CD4-positive, CD25-positive, alpha-beta regulatory T cell (primary cell): Measurements from ENCODE around the gene IRF2. TPM values are rescaled to one million over a fixed set of nuclear protein-coding genes. Genes with fewer than 3 reads are reported as not detected.

ENCODE experiments used
- ATAC-seq, 2 donors: fragments of 150-1000 bp; cut with Tn5 transposase; one replicate each; pipeline ENCODE4 v1.10.0; 2021; ENCODE audit warnings: low read depth in 2 of 2, moderate number of reproducible peaks in 2 of 2, moderate library complexity in 1 of 2
- DNase-seq, 3 donors: peaks; one replicate each; pipeline versions ENCODE4 v3.0.0 to v3.0.0-alpha.2; 2012 to 2022; ENCODE audit warnings: mixed read lengths in 1 of 3
- H3K27ac ChIP-seq: one replicate; pipeline ENCODE4 v1.7.0; 2013; ENCODE audit warnings: mild to moderate bottlenecking, low read length; ENCODE audit not compliant: insufficient read depth, poor library complexity, severe bottlenecking
- H3K27me3 ChIP-seq: one replicate; pipeline ENCODE4 v1.7.0; 2013; ENCODE audit warnings: low read length; ENCODE audit not compliant: control insufficient read depth, insufficient read depth
- H3K36me3 ChIP-seq: one replicate; pipeline ENCODE4 v1.7.0; 2013; ENCODE audit warnings: mild to moderate bottlenecking, low read length, moderate library complexity; ENCODE audit not compliant: control insufficient read depth, insufficient read depth
- H3K4me1 ChIP-seq: 2 replicates; pipeline ENCODE4 v1.7.0; 2013; ENCODE audit warnings: mild to moderate bottlenecking, low read length; ENCODE audit not compliant: insufficient read depth, control insufficient read depth, poor library complexity, severe bottlenecking
- H3K4me3 ChIP-seq: one replicate; pipeline ENCODE4 v1.7.0; 2013; ENCODE audit warnings: low read depth, mild to moderate bottlenecking, low read length, moderate library complexity
- H3K9me3 ChIP-seq, 2 experiments: 1 replicate in 1 of 2; 2 replicates in 1 of 2; pipeline ENCODE4 v1.7.0; 2013; ENCODE audit warnings: low read length in 2 of 2, mild to moderate bottlenecking in 1 of 2, moderate library complexity in 1 of 2; ENCODE audit not compliant: control insufficient read depth in 2 of 2
- H3K27ac Mint-ChIP-seq, 3 donors: one replicate each; pipeline ENCODE4 v1.8.0; 2020 to 2022; ENCODE audit warnings: mild to moderate bottlenecking in 3 of 3, mixed read lengths in 3 of 3, moderate library complexity in 2 of 3
- H3K27me3 Mint-ChIP-seq: one replicate; pipeline ENCODE4 v1.8.0; 2022; ENCODE audit warnings: mild to moderate bottlenecking, mixed read lengths
- H3K36me3 Mint-ChIP-seq: one replicate; pipeline ENCODE4 v1.8.0; 2020; ENCODE audit warnings: mixed read lengths
- H3K4me1 Mint-ChIP-seq, 4 donors: one replicate each; pipeline ENCODE4 v1.8.0; 2020 to 2022; ENCODE audit warnings: mixed read lengths in 4 of 4, mild to moderate bottlenecking in 1 of 4
- H3K4me3 Mint-ChIP-seq, 4 donors: one replicate each; pipeline ENCODE4 v1.8.0; 2020 to 2022; ENCODE audit warnings: mild to moderate bottlenecking in 4 of 4, mixed read lengths in 4 of 4, moderate library complexity in 3 of 4
- H3K9me3 Mint-ChIP-seq, 7 donors: one replicate each; pipeline ENCODE4 v1.8.0; 2020 to 2022; ENCODE audit warnings: mixed read lengths in 7 of 7, mild to moderate bottlenecking in 3 of 7, moderate library complexity in 2 of 7
- polyA plus RNA-seq, 4 donors: library from polyadenylated mRNA; unstranded; fragments of 300-500 nt; fragmentation: Illumina TruSeq; gene quantifications; one replicate each; pipeline ENCODE4 v1.2.3, GENCODE V29; 2021
- total RNA-seq: library from RNA; stranded (reverse); gene quantifications from one replicate; pipeline ENCODE4 v1.2.3, GENCODE V29; 2022

The IRF2 gene
- total and polyA plus RNA-seq, 5 donors from 2014 or later = 63.4 to 112 (median 98.3) TPM

DNA sequence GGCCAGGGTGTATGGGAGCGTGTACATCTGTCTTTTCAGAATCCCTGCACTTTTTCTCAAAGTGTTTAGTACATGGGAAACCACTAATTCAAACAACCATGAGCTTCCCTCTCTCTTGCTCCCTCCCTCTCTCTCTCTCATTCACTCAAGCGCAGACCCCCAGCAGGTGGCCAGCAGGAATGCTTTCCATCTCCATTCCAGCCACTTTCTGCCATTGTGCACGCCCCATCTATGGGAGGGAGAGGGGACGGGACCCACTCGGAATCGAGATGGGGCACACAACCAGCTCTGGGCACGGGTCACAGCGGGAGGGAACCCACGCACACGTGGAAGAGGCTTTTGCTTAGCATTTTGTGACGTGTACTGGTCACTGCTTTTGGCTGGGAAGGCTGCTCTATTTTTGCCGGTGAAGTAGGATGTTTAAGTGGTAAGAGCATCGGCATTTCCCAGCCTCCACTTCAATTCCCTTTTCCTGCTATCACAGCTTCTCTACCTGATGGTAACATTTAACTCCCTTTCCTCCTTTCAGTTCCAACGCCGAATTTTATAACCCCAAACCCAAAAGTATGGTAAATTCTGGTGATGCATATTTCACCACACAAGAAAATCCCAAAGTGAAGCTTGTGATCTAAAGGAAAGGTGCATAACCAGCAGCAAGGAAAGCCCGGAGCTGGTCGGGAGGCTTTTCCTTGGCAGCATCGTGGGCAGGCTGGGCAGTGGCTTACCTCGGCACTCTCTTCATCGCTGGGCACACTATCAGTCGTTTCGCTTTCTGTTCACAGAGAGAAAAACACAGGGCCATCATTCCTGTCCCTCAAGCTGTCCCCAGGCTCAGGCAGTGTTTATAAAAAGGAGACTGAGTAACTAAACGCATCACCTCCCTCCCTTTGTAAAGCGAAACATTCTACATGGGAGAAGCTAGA lies 84.1 kb downstream of the IRF2 start:
- Histone ChIP-seq H3K9me3 (no peaks in the 10 kb centered on the region), H3K4me3 (no peak overlapping the region), H3K36me3 (peaks cover 86% of the 10 kb centered on the region), H3K27me3 (no peaks in the 10 kb centered on the region), H3K4me1 (peaks cover 14% of the 10 kb centered on the region), H3K27ac (no peak overlapping the region)
- ATAC-seq (no peak), DNase-seq (no peak)
- H3K9me3 Mint-ChIP-seq = no peaks in the 10 kb centered on the region
- H3K27me3 Mint-ChIP-seq = no peaks in the 10 kb centered on the region
- H3K36me3 Mint-ChIP-seq = peaks cover 84% of the 10 kb centered on the region
- H3K4me1 Mint-ChIP-seq = peaks cover 11 to 35% (median 28%) of the 10 kb centered on the region in 4 donors
- no peak overlapping the region for H3K27ac Mint-ChIP-seq
- peak overlapping the region in 1 of 4 donors; percentile 44 for H3K4me3 Mint-ChIP-seq

DNA sequence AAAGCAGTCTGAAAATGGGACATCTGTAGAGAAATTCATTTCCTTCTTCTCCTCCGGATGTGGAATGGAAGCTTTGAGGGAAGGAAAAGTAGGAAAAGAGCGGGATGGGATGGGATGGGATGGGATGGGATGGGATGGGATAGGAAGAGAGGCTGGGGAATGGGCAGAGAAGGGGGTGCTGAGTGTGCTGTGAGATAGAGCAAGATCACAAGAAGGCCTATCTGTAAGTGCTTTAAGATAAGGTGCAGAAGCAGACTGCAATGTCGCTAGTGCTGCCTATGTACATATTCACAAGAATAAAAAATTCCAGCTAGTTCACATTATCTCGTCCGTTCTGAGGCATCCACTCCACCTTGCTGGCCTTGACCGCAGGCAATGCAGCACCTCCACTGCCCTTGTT lies 86.2 kb downstream of the IRF2 start:
- peaks cover 21 to 47% (median 38%) of the 10 kb centered on the region in 4 donors for H3K4me1 Mint-ChIP-seq

DNA sequence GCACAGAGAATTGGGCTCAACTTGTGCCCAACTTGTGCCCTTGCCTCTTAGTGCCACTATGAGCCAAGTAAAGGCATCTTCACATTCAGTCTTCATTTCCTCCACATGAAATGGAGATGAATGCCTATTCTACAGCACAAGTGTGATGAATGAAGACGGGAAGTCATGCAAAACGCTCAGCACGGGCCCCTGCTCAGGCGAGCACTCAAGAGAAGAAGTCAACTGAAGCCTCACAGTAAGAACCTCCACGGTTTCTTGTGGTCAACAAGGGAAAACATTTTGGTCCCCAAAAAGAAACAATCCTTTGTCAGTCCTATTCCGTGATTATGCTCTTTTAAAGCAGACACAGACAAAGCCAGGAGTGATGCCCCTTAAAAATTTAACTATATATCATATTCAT lies 87.0 kb downstream of the IRF2 start:
- H3K4me1 Mint-ChIP-seq = peaks cover 26 to 54% (median 42%) of the 10 kb centered on the region in 4 donors
- H3K27ac ChIP-seq = no peak overlapping the region
- H3K36me3 Mint-ChIP-seq = peaks cover 58% of the 10 kb centered on the region
- peaks cover 43% of the 10 kb centered on the region for H3K4me1 ChIP-seq
- no peaks in the 10 kb centered on the region for H3K27me3 ChIP-seq
- no peaks in the 10 kb centered on the region for H3K27me3 Mint-ChIP-seq
- H3K9me3 ChIP-seq = no peaks in the 10 kb centered on the region
- no peak overlapping the region for H3K4me3 Mint-ChIP-seq
- ATAC-seq = no peak
- DNase-seq = no peak
- peaks cover 60% of the 10 kb centered on the region for H3K36me3 ChIP-seq
- H3K9me3 Mint-ChIP-seq = no peaks in the 10 kb centered on the region
- H3K27ac Mint-ChIP-seq = peak overlapping the region in 2 of 3 donors; percentile 57 to 61
- no peak overlapping the region for H3K4me3 ChIP-seq

More for the DNA sequence above, 86.2 kb downstream of the IRF2 start:
- Histone ChIP-seq H3K4me3 (no peak overlapping the region), H3K27ac (no peak overlapping the region), H3K36me3 (peaks cover 67% of the 10 kb centered on the region), H3K9me3 (no peaks in the 10 kb centered on the region), H3K27me3 (no peaks in the 10 kb centered on the region), H3K4me1 (peaks cover 35% of the 10 kb centered on the region)
- Mint-ChIP-seq H3K36me3 (peaks cover 65% of the 10 kb centered on the region), H3K9me3 (no peaks in the 10 kb centered on the region), H3K27ac (no peak overlapping the region), H3K27me3 (no peaks in the 10 kb centered on the region), H3K4me3 (no peak overlapping the region)
- DNase-seq (no peak), ATAC-seq (no peak)

DNA sequence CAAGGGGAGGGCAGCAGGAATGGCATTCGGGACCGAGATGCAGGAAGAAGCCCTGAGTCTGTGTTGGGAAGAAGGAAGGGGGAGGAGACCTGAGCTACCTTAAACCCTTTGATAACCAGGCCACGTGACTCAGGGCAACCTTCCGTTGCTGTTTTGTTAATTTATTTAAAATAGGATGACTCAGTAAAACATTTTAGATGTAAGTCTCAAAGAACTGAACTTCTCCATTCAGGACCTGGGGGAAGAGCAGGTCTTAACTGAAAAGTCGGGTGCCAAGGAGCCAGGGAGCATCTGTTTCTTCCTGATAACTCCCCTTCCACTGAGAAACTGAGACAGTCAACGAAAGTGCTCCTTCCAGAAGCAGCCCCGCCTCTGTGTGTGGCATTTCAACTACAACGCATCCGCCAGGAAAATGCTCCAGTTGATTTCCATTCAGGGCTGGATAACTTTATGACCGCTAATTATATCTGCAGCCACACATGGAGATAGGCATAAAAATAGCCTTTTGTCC lies 88.0 kb downstream of the IRF2 start:
- H3K27me3 Mint-ChIP-seq = no peaks in the 10 kb centered on the region
- H3K9me3 Mint-ChIP-seq = no peaks in the 10 kb centered on the region
- Histone ChIP-seq H3K27me3 (no peaks in the 10 kb centered on the region), H3K36me3 (peaks cover 49% of the 10 kb centered on the region), H3K4me3 (no peak overlapping the region), H3K27ac (no peak overlapping the region), H3K9me3 (no peaks in the 10 kb centered on the region), H3K4me1 (peaks cover 45% of the 10 kb centered on the region)
- H3K36me3 Mint-ChIP-seq = peaks cover 47% of the 10 kb centered on the region
- DNase-seq = peak in 1 of 3 donors; percentile 32
- peaks cover 26 to 65% (median 49%) of the 10 kb centered on the region in 4 donors for H3K4me1 Mint-ChIP-seq
- peak overlapping the region in 1 of 4 donors; percentile 7 for H3K4me3 Mint-ChIP-seq
- ATAC-seq = no peak
- peak overlapping the region in 2 of 3 donors; percentile 61 to 70 for H3K27ac Mint-ChIP-seq

DNA sequence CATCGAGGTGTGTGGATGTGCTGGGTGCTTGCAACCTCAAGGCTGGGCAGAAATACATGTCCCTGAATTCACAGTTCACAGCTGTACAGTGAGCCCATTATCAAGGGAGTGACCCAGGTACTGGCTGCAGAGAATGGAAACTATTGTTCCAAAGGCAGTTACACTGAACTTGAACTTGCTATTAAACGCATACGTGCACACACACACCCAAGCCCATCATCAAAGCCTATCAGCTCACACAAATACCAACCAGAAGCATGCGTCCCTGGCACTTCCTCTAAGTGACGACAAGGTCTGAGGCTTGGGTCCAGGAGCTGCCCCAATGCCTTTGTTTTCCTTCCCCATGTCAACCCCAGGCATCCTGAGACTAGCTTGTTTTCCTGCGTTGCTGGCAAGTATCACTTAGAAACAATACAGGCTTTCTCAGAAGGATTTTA lies 88.6 kb downstream of the IRF2 start:
- no peaks in the 10 kb centered on the region for H3K9me3 Mint-ChIP-seq
- no peak overlapping the region for H3K4me3 ChIP-seq
- DNase-seq (peak in 1 of 3 donors; percentile 27), ATAC-seq (no peak)
- H3K4me1 Mint-ChIP-seq = peaks cover 26 to 62% (median 45%) of the 10 kb centered on the region in 4 donors
- H3K36me3 ChIP-seq = peaks cover 43% of the 10 kb centered on the region
- H3K27ac ChIP-seq = no peak overlapping the region
- H3K27ac Mint-ChIP-seq = peak overlapping the region in 2 of 3 donors; percentile 61 to 70
- no peaks in the 10 kb centered on the region for H3K27me3 ChIP-seq
- peaks cover 41% of the 10 kb centered on the region for H3K36me3 Mint-ChIP-seq
- peaks cover 45% of the 10 kb centered on the region for H3K4me1 ChIP-seq
- H3K4me3 Mint-ChIP-seq = peak overlapping the region in 1 of 4 donors; percentile 7
- no peaks in the 10 kb centered on the region for H3K27me3 Mint-ChIP-seq
- no peaks in the 10 kb centered on the region for H3K9me3 ChIP-seq

DNA sequence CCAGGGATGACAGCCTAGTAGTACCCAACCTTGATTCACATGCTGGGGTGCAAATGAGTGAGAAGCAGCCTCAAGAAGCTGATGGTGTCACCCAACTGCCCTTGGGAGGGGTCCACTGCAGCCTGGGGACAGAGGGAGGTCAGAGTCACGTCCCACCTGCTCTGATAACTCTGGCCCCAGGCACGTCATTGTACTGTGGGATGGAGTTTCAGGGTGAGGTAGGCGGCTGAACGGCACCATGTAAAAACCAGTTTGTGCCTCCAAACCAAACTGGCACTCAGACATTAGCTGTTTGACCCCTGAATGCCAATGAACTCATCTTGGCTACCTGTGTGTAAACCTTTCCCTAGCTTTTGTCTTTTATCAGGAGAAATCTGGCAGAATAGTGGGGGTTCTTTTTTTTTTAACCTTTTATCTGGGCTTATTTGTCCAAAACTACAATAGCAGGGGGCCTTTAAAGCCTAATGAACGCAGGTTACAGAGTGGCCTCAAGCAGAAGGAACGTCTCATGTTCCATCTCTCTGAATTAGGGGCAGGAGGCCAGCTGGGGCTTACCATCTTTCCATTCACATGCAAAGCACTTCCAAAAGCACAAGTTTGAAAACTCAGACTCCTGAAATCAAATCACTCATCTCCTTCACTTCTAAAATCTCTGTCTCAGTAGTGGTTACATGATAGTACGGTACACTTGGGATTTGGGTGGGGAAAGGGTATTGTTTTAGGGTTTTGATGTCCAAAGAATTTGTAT lies 89.4 kb downstream of the IRF2 start:
- Histone ChIP-seq H3K36me3 (peaks cover 36% of the 10 kb centered on the region), H3K4me1 (peaks cover 45% of the 10 kb centered on the region), H3K9me3 (no peaks in the 10 kb centered on the region), H3K27me3 (no peaks in the 10 kb centered on the region), H3K27ac (no peak overlapping the region), H3K4me3 (no peak overlapping the region)
- DNase-seq (no peak), ATAC-seq (no peak)
- peaks cover 34% of the 10 kb centered on the region for H3K36me3 Mint-ChIP-seq
- H3K4me1 Mint-ChIP-seq = peaks cover 26 to 62% (median 45%) of the 10 kb centered on the region in 4 donors
- no peaks in the 10 kb centered on the region for H3K9me3 Mint-ChIP-seq
- peak overlapping the region in 2 of 3 donors; percentile 44 to 66 for H3K27ac Mint-ChIP-seq
- peak overlapping the region in 2 of 4 donors; percentile 48 to 66 for H3K4me3 Mint-ChIP-seq
- no peaks in the 10 kb centered on the region for H3K27me3 Mint-ChIP-seq

DNA sequence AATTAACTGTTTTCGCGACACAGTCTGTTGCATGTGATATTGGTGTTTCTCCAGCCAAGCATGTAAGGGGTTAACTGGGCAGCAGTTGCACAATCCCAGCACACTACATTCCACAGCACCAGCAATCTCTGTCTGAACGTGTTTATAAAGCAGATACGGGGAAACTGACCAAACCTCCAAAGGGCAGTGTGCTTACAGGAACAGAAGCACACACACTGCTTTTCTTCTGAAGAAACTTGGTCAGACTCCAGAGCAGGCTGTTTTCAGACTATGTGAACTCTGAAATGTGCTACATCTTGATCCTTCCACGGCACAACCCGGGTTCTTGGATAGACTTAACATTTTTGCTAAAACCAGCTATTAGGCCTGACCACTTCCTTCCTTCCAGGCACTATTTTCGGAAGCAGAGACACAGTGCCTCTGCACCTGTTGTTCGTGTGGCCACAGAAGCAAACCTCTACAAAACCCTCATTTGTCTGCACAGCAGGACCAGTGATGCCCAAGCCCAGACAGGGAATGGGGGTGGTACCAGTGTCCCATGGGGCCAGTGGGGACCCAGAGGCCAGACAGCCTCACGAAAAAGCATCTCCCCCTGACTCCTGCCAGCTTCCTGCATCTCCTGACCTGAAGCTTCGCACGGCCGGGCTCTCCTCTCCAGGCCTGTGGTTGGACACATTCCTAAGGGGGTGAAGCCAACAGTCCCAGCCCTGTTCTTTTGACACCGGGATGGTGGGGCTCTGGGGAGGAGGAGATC lies 90.1 kb downstream of the IRF2 start:
- Mint-ChIP-seq H3K4me1 (peaks cover 26 to 62% (median 45%) of the 10 kb centered on the region in 4 donors), H3K4me3 (peak overlapping the region in 3 of 4 donors; percentile 33 to 48 (median 47)), H3K27me3 (no peaks in the 10 kb centered on the region), H3K27ac (peak overlapping the region in 2 of 3 donors; percentile 66 to 81), H3K36me3 (peaks cover 27% of the 10 kb centered on the region), H3K9me3 (no peaks in the 10 kb centered on the region)
- H3K27ac ChIP-seq = no peak overlapping the region
- no peaks in the 10 kb centered on the region for H3K9me3 ChIP-seq
- ATAC-seq (peak; percentile 44 to 66), DNase-seq (peak in 2 of 3 donors; percentile 15 to 79)
- peaks cover 29% of the 10 kb centered on the region for H3K36me3 ChIP-seq
- H3K4me1 ChIP-seq = peaks cover 45% of the 10 kb centered on the region
- H3K4me3 ChIP-seq = peak overlapping the region; percentile 69
- no peaks in the 10 kb centered on the region for H3K27me3 ChIP-seq
